A673 (cell line): Measurements from ENCODE around the gene OBSCN.

Experiments
- EZH2 ChIP-seq: fragments of 200-600 bp; sonication (generic); IDR thresholded peaks from 2 replicates; pipeline ENCODE4 v1.6.1; 2017; ENCODE audit warnings: borderline replicate concordance, low read depth, mild to moderate bottlenecking, mixed read lengths, antibody characterized with exemption, low read length; ENCODE audit not compliant: poor library complexity, severe bottlenecking
- TF ChIP-seq, protein P1 (sequence below): fragments of 300-800, 200-600 bp; sonication (generic); conservative IDR thresholded peaks from 2 replicates; pipeline ENCODE4 v1.5.1; 2017; ENCODE audit warnings: low read depth, mild to moderate bottlenecking, antibody characterized with exemption, low read length, moderate library complexity, mixed read lengths

DNA sequence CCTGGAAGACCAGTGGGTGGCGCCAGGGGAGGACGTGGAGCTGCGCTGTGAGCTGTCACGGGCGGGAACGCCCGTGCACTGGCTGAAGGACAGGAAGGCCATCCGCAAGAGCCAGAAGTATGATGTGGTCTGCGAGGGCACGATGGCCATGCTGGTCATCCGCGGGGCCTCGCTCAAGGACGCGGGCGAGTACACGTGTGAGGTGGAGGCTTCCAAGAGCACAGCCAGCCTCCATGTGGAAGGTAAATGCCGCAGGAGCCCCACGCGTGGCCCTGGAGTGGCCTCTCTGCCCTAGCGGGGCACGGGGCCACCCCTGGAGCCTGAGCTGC is 75.2 kb downstream of the OBSCN start:
- TF ChIP-seq, protein P1, sequence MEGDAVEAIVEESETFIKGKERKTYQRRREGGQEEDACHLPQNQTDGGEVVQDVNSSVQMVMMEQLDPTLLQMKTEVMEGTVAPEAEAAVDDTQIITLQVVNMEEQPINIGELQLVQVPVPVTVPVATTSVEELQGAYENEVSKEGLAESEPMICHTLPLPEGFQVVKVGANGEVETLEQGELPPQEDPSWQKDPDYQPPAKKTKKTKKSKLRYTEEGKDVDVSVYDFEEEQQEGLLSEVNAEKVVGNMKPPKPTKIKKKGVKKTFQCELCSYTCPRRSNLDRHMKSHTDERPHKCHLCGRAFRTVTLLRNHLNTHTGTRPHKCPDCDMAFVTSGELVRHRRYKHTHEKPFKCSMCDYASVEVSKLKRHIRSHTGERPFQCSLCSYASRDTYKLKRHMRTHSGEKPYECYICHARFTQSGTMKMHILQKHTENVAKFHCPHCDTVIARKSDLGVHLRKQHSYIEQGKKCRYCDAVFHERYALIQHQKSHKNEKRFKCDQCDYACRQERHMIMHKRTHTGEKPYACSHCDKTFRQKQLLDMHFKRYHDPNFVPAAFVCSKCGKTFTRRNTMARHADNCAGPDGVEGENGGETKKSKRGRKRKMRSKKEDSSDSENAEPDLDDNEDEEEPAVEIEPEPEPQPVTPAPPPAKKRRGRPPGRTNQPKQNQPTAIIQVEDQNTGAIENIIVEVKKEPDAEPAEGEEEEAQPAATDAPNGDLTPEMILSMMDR: no peak
- no peak for TF ChIP-seq EZH2
